B cell (primary cell): ENCODE measurements around the gene ZNF385A.

ENCODE experiments used
- CTCF ChIP-seq: fragments of 200-600 bp; IDR thresholded peaks from one replicate; pipeline ENCODE4 v1.8.0; 2022; ENCODE audit warnings: antibody characterized with exemption, mild to moderate bottlenecking
- EZH2 ChIP-seq: IDR thresholded peaks from 2 replicates; pipeline ENCODE4 v1.6.1; 2012; ENCODE audit warnings: borderline replicate concordance, low read depth, mild to moderate bottlenecking, moderate library complexity, low read length; ENCODE audit not compliant: insufficient read depth, poor library complexity, severe bottlenecking

- TF ChIP-seq CTCF (no peak), EZH2 (no peak)
Measured at GRCh38 chr12:54368025-54368708, 16.4 kb downstream of the ZNF385A start.
